Measurements from ENCODE around the gene PLEKHH3. TPM values are rescaled to one million over a fixed set of nuclear protein-coding genes. Genes with fewer than 3 reads are reported as not detected.

PLEKHH3 gene
- total and polyA plus RNA-seq, 3 donors from 2014 or later, result 42.8 to 67.3 (median 65.8) TPM

Small RNAs within 50 kb of the gene (microRNA-seq; reads per million reads assigned to microRNA genes)
- 0 to 2.1 reads per million in 2 donors for gene MIR6780A (ENCODE audit: borderline number of aligned reads in 2 of 2, borderline replicate concordance in 1 of 2)

Small RNAs within 50 kb of the gene (small RNA-seq; reads per million reads assigned to genes)
- gene MIR6780A, result 0 reads per million in 2 donors

Other genes with a start within 250 kb of the PLEKHH3 start
- gene ATP6V0A1, start 218.1 kb downstream of the PLEKHH3 start, total RNA-seq, result 100 to 1,000 TPM; 131 to 143 TPM
- 89.9 TPM for gene ATP6V0A1, start 218.1 kb downstream of the PLEKHH3 start, polyA plus RNA-seq (ENCODE audit: insufficient read depth, low read depth, low replicate concordance)
- gene NAGLU, start 140.8 kb downstream of the PLEKHH3 start, total RNA-seq, result 10 to 100 TPM; 37.6 to 40.6 TPM
- gene NAGLU, start 140.8 kb downstream of the PLEKHH3 start, polyA plus RNA-seq (ENCODE audit: insufficient read depth, low read depth, low replicate concordance), result 18.9 TPM
- 10 to 100 TPM; 13.8 to 14.4 TPM for gene HSD17B1, start 124.1 kb downstream of the PLEKHH3 start, total RNA-seq
- gene HSD17B1, start 124.1 kb downstream of the PLEKHH3 start, polyA plus RNA-seq (ENCODE audit: insufficient read depth, low read depth, low replicate concordance), result 7.1 TPM
- gene COASY, start 114.8 kb downstream of the PLEKHH3 start, total RNA-seq, result 10 to 100 TPM; 52.8 to 68.5 TPM
- gene COASY, start 114.8 kb downstream of the PLEKHH3 start, polyA plus RNA-seq (ENCODE audit: insufficient read depth, low read depth, low replicate concordance), result 103 TPM
- gene MLX, start 109.9 kb downstream of the PLEKHH3 start, total RNA-seq, result 10 to 100 TPM; 27.6 to 38.6 TPM
- 26.7 TPM for gene MLX, start 109.9 kb downstream of the PLEKHH3 start, polyA plus RNA-seq (ENCODE audit: insufficient read depth, low read depth, low replicate concordance)
- gene PSMC3IP, start 99.3 kb downstream of the PLEKHH3 start, total RNA-seq, result 10 to 100 TPM; 17.2 to 27.2 TPM
- 45.3 TPM for gene PSMC3IP, start 99.3 kb downstream of the PLEKHH3 start, polyA plus RNA-seq (ENCODE audit: insufficient read depth, low read depth, low replicate concordance)
- 100 to 1,000 TPM; 140 to 154 TPM for gene RETREG3, start 67.6 kb downstream of the PLEKHH3 start, total RNA-seq
- 62.3 TPM for gene RETREG3, start 67.6 kb downstream of the PLEKHH3 start, polyA plus RNA-seq (ENCODE audit: insufficient read depth, low read depth, low replicate concordance)
- 100 to 1,000 TPM; 209 to 265 TPM for gene TUBG1, start 67.3 kb downstream of the PLEKHH3 start, total RNA-seq
- gene TUBG1, start 67.3 kb downstream of the PLEKHH3 start, polyA plus RNA-seq (ENCODE audit: insufficient read depth, low read depth, low replicate concordance), result 411 TPM
- gene TUBG2, start 17.7 kb downstream of the PLEKHH3 start, total RNA-seq, result 10 to 100 TPM; 50.4 to 57.5 TPM
- 30.6 TPM for gene TUBG2, start 17.7 kb downstream of the PLEKHH3 start, polyA plus RNA-seq (ENCODE audit: insufficient read depth, low read depth, low replicate concordance)
- 10 to 100 TPM in 1 of 2 donors, 1 to 10 TPM in 1; 9.8 to 14.3 TPM for gene CCR10, start 4.8 kb upstream of the PLEKHH3 start, total RNA-seq
- gene CCR10, start 4.8 kb upstream of the PLEKHH3 start, polyA plus RNA-seq (ENCODE audit: insufficient read depth, low read depth, low replicate concordance), result 2.9 TPM
- 10 to 100 TPM in 1 of 2 donors, 1 to 10 TPM in 1; 9.0 to 10.3 TPM for gene CNTNAP1, start 5.5 kb upstream of the PLEKHH3 start, total RNA-seq
- 6.0 TPM for gene CNTNAP1, start 5.5 kb upstream of the PLEKHH3 start, polyA plus RNA-seq (ENCODE audit: insufficient read depth, low read depth, low replicate concordance)
- gene EZH1, start 68.0 kb upstream of the PLEKHH3 start, total RNA-seq, result 10 to 100 TPM; 53.7 to 59.4 TPM
- 28.1 TPM for gene EZH1, start 68.0 kb upstream of the PLEKHH3 start, polyA plus RNA-seq (ENCODE audit: insufficient read depth, low read depth, low replicate concordance)
- 10 to 100 TPM in 1 of 2 donors, 1 to 10 TPM in 1; 6.9 to 14.6 TPM for gene RAMP2, start 84.2 kb upstream of the PLEKHH3 start, total RNA-seq
- 38.2 TPM for gene RAMP2, start 84.2 kb upstream of the PLEKHH3 start, polyA plus RNA-seq (ENCODE audit: insufficient read depth, low read depth, low replicate concordance)
- 10 to 100 TPM; 48.3 to 51.8 TPM for gene VPS25, start 96.5 kb upstream of the PLEKHH3 start, total RNA-seq
- gene VPS25, start 96.5 kb upstream of the PLEKHH3 start, polyA plus RNA-seq (ENCODE audit: insufficient read depth, low read depth, low replicate concordance), result 64.1 TPM
- 1 to 10 TPM; 1.4 to 2.3 TPM for gene WNK4, start 103.6 kb upstream of the PLEKHH3 start, total RNA-seq
- gene WNK4, start 103.6 kb upstream of the PLEKHH3 start, polyA plus RNA-seq (ENCODE audit: insufficient read depth, low read depth, low replicate concordance), result 2.8 TPM
- 10 to 100 TPM; 43.0 to 49.2 TPM for gene COA3, start 121.7 kb upstream of the PLEKHH3 start, total RNA-seq
- gene COA3, start 121.7 kb upstream of the PLEKHH3 start, polyA plus RNA-seq (ENCODE audit: insufficient read depth, low read depth, low replicate concordance), result 52.7 TPM
- 10 to 100 TPM; 21.2 to 49.1 TPM for gene CNTD1, start 121.9 kb upstream of the PLEKHH3 start, total RNA-seq
- 114 TPM for gene CNTD1, start 121.9 kb upstream of the PLEKHH3 start, polyA plus RNA-seq (ENCODE audit: insufficient read depth, low read depth, low replicate concordance)
- gene BECN1, start 147.3 kb upstream of the PLEKHH3 start, total RNA-seq, result 100 to 1,000 TPM; 100 to 111 TPM
- 74.2 TPM for gene BECN1, start 147.3 kb upstream of the PLEKHH3 start, polyA plus RNA-seq (ENCODE audit: insufficient read depth, low read depth, low replicate concordance)
- 10 to 100 TPM; 79.7 to 92.1 TPM for gene PSME3, start 156.4 kb upstream of the PLEKHH3 start, total RNA-seq
- gene PSME3, start 156.4 kb upstream of the PLEKHH3 start, polyA plus RNA-seq (ENCODE audit: insufficient read depth, low read depth, low replicate concordance), result 135 TPM
- 10 to 100 TPM; 10.3 to 14.6 TPM for gene AOC2, start 167.6 kb upstream of the PLEKHH3 start, total RNA-seq
- gene AOC2, start 167.6 kb upstream of the PLEKHH3 start, polyA plus RNA-seq (ENCODE audit: insufficient read depth, low read depth, low replicate concordance), result 5.7 TPM
- gene AOC3, start 174.2 kb upstream of the PLEKHH3 start, total RNA-seq, result 10 to 100 TPM; 14.3 to 14.8 TPM
- gene AOC3, start 174.2 kb upstream of the PLEKHH3 start, polyA plus RNA-seq (ENCODE audit: insufficient read depth, low read depth, low replicate concordance), result 46.4 TPM
- gene G6PC1, start 223.8 kb upstream of the PLEKHH3 start, total RNA-seq, result under 1 TPM in 1 of 2 donors, not detected in 1; 0.06 TPM
- gene G6PC1, start 223.8 kb upstream of the PLEKHH3 start, polyA plus RNA-seq (ENCODE audit: insufficient read depth, low read depth, low replicate concordance), result 0.26 TPM